ENCODE results near the gene C1RL.

C1RL gene

GRCh38 chr12:7134396-7135166, 25.6 kb upstream of the C1RL start:
- DNase-seq (ENCODE audit: low read depth in 1 of 2, low spot score in 1 of 2): no peak
- no peak overlapping the region for H3K27ac ChIP-seq (replicated peaks)
- TF ChIP-seq POLR2AphosphoS5 (IDR thresholded peaks at IDR 0.05; ENCODE audit: low read depth) (no peak), REST (IDR thresholded peaks at IDR 0.05; ENCODE audit: insufficient replicate concordance, low read depth) (no peak), SPI1 (IDR thresholded peaks at IDR 0.05; ENCODE audit: borderline replicate concordance, low read depth) (no peak), GABPA (IDR thresholded peaks at IDR 0.05; ENCODE audit: low read depth) (no peak), CTCF (IDR thresholded peaks at IDR 0.05; ENCODE audit: insufficient read depth, low read length) (no peak)
- H3K4me3 ChIP-seq (replicated peaks; ENCODE audit: insufficient read depth, low read length): no peak overlapping the region
- peaks cover 21% of the 10 kb centered on the region for H3K27me3 ChIP-seq (ENCODE audit: insufficient read depth, poor library complexity, severe bottlenecking)

- DNase-seq (ENCODE audit: low read depth in 1 of 2, low spot score in 1 of 2): no peak
- H3K4me3 ChIP-seq (replicated peaks; ENCODE audit: insufficient read depth, low read length): no peak overlapping the region
These were observed 22.5 kb upstream of the C1RL start for GRCh38 chr12:7131502-7131866.

More at GRCh38 chr12:7131502-7131866, 22.5 kb upstream of the C1RL start:
- no peak for TF ChIP-seq POLR2AphosphoS5 (IDR thresholded peaks at IDR 0.05; ENCODE audit: low read depth)
- TF ChIP-seq CTCF (IDR thresholded peaks at IDR 0.05; ENCODE audit: insufficient read depth, low read length): no peak
- TF ChIP-seq REST (IDR thresholded peaks at IDR 0.05; ENCODE audit: insufficient replicate concordance, low read depth): no peak
- no peak for TF ChIP-seq GABPA (IDR thresholded peaks at IDR 0.05; ENCODE audit: low read depth)
- no peak for TF ChIP-seq SPI1 (IDR thresholded peaks at IDR 0.05; ENCODE audit: borderline replicate concordance, low read depth)
- Histone ChIP-seq H3K27me3 (ENCODE audit: insufficient read depth, poor library complexity, severe bottlenecking) (peaks cover 33% of the 10 kb centered on the region), H3K27ac (replicated peaks) (no peak overlapping the region)

All from HL-60 (cell line).